Measurements from ENCODE around the gene RADIL.
"Not testable (repeated sequence)": the region's sequence is repeated elsewhere in the genome, so short reads cannot be mapped to it uniquely, and the experiment has no call there.

GRCh38 chr7:4793385-4793993 is 90.0 kb downstream of the RADIL start:
- TF ChIP-seq, protein P1, sequence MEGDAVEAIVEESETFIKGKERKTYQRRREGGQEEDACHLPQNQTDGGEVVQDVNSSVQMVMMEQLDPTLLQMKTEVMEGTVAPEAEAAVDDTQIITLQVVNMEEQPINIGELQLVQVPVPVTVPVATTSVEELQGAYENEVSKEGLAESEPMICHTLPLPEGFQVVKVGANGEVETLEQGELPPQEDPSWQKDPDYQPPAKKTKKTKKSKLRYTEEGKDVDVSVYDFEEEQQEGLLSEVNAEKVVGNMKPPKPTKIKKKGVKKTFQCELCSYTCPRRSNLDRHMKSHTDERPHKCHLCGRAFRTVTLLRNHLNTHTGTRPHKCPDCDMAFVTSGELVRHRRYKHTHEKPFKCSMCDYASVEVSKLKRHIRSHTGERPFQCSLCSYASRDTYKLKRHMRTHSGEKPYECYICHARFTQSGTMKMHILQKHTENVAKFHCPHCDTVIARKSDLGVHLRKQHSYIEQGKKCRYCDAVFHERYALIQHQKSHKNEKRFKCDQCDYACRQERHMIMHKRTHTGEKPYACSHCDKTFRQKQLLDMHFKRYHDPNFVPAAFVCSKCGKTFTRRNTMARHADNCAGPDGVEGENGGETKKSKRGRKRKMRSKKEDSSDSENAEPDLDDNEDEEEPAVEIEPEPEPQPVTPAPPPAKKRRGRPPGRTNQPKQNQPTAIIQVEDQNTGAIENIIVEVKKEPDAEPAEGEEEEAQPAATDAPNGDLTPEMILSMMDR (conservative IDR thresholded peaks at IDR 0.05; ENCODE audit: low read length) = not testable (repeated sequence)
- not testable (repeated sequence) for TF ChIP-seq EZH2phosphoT487 (IDR thresholded peaks at IDR 0.05; ENCODE audit: borderline replicate concordance)
